ENCODE data around the gene LIX1L.
A peak's percentile ranks its signal among the peaks of the same experiment; 100 is the strongest.

Gene LIX1L

DNA sequence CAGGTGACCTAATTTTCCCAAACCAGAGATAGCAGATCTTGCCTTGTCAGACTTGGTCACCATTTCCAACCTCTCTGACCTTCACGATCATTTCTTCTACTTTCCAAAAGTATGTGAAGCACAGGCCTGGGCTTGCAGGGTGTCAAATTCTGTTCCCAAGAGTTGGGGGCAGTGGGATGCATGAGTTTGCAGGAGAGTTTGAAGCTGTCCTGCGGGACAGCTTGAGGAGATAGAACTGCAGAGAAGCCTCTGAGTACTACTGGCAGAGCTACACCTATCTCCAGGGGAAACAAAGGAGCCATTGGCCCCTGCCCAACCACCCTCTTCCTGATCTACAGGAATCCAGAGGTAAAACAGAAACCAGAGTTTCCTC is 27.3 kb upstream of the LIX1L start:
- no peak for DNase-seq

DNA sequence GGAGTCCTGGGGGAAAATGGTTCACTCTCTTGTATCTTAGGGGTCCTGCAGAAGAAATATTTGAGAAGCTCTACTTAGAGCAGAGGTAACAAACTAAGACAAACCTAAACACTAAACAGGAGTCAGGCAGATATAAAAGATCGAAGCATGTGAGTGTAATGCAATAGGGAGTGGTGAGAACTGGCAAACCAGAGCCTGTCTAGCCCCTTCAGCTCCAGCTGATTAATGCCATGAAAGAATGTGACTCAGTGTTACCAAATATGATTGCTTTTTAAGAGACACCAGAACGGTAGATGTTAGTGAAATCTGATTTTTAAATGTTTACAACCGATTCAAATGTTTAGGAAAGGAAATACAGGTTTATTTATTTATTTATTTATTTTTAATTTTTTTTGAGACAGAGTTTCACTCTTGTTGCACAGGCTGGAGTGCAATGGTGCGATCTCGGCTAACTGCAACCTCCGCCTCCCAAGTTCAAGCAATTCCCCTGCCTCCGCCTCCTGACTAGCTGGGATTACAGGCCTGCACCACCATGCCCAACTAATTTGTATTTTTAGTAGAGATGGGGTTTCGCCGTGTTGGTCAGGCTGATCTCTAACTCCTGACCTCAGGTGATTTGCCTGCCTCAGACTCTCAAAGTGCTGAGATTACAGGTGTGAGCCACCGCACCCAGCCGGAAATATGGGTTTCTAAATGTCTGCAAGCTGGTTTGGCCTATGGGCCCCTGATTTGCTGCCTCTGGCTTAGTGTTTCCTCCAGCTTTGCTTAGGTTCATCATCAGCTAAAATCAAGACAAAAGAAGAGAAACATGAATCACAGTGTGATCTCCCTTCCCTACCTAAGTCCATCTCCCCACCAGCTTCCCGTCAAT is 26.4 kb upstream of the LIX1L start:
- DNase-seq, result no peak

DNA sequence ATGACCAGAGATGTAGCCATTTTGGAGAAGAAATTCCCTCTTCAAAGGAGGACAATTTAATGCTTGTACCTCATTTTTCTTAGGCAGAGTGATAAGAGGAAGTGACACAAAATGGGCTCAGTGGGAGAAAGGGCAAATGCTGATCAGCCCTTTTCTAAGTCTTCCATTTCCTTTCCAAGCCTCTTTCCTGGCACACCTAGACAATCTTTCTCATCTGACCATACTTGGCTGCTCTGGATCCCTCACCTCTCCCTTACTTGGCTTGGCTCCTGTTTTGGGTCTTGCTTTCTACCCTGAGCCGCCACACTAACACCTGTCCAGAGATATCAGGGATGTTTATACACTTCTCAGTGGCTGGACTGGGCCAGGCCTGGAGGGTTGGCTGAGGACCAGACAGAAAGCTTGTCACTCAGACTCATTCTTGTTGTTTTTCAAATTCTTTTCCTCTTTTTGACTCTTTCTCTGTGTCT is 25.4 kb upstream of the LIX1L start:
- no peak for DNase-seq

DNA sequence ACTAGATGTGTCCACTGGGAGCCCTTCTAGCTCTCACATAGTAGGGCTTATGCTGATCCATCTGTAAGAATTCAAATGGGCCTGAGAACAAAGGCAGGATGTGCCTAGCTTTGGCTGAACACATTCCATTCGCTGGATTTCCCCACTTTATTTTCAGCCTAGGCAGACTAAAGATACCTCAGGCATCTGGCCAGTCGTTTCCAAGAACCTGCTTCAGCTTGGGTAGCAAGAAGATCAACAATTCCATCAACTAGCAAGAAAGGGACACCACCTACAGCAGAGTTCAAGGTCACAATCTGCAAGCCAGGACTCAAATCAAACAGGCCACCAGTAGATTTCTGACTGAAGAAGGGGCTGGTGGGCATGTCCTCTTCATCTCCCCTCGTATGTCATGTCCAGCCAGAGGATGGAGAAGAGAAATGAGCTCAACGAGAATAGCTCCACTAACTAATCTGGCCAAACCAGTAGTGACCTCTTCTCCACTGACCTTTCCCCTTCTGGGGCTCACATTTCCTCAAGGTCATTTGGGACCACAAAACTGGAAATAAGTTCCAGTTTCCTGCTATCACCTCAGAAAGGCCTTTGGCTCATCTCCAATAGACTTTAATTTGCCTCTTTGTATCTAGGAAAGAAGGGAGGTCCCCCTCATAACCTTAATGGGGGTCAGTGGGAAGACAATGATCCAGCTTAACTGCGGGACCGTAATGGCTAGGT is 24.4 kb upstream of the LIX1L start:
- no peak for DNase-seq

DNA sequence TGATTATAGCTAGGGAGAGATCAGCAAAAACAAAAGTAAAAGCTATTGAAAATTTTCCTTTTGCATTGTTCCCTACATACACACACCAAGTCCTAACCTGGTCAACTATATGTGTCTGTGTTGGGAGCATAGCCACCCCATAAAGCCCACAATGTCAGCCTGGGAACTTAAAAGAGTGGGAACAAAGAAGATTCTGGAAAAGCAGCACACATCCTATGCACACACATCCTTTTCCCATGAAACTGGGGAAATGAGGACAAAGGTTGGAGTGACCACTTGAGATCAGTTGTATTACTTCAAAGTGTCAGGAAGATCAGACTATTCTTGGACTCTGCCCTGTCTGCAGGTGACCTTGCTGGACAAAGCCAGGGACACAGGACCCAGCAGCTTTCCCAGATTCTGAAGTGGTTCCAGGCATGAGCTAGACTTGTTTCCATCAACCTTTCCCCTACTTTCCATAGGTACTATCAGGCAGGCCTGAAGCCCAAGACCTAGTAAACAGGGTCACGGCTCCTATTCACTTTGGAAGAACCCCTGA is 22.7 kb upstream of the LIX1L start:
- no peak for DNase-seq

DNA sequence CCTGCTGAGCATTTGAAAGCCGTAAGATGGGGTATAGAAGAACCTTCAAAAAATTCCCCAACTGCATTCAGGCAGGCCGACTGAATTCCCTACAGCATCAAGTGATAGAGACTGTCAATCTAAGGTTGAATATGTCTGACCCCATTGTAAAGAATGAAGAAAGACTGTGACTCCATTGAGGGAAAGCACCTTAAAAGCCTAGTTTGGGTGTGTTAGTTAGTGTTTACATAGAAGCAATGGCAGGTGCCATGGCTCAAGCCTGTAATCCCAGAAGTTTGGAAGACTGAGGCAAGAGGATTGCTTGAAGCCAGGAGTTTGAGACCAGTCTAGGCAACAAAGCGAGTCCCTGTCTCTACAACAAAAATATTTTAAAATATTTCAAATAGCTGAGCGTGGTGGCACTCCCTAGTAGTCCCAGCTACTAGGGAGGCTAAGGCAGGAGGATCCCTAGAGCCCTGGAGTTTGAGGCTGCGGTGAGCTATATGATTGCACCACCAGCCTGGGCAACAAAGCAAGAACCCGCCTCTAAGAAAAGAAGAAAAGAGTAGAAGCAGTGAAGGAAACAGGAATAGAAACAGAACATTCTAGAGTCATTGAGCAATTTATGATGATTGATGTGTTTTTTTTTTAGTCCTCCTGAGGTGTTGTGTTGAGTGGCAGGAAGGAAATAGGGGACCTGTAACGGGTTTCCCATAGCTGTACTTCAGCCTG is 22.1 kb upstream of the LIX1L start:
- DNase-seq, result peak; percentile 54 to 56

DNA sequence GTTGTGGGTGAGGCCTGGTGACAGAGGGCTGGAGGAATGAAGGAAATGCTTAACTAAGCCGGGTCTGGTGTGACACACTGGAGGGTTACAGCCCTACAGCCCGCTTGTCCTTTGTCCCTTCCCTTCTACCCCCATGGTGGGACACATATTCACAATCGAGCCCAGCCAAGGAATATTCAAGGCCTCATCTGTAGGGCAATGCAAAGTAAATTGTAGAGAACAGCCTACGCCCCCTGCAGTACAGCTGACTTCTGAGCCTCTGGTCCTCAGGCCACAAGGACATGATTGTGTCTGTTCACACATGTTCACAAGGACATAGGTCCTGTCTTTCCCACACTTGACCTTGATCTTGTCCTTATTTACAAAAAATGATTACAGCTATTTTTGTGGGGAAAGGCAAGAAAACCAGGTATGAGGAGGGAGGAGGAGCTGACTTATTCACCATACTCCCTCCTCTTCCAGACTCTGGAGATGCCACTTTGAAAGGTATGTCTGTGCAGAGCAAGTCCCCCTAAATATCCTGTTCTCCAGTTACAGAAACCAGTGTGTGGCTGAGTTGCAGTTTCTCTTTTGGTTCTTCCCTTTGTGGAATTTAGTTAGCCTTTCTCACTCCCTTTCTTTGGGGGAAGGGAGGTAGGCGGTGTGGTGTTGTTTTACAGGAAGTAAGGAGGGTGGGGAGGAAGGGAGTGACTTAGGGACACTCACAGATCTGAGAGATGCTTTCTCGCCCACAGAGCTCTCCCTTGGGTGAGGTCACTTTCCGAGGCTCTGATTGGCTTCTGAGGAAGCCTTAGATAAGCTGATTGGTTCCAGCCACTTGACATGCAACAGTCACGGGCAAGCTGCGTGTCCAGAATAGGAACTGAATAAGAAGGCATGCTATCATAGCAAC is 21.3 kb upstream of the LIX1L start:
- peak; percentile 92 to 93 for DNase-seq

DNA sequence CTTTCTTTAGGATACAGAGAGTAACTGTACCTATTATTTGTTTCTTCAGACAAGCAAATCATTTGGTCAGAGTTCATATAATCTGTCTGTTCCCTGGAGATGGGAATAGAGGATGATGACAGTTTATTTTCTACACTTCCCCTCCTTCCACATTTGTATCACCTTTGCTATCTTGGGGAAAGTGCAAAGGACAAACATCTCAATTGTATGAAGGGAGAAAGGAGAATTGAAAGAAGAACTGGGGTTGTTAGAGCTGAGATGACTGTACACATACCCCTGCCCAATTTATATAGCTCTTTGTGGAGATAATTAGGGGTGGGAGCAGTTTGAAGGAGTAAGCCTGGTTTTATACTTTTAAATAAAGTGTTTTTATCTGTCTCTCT is 20.6 kb upstream of the LIX1L start:
- DNase-seq, result no peak

DNA sequence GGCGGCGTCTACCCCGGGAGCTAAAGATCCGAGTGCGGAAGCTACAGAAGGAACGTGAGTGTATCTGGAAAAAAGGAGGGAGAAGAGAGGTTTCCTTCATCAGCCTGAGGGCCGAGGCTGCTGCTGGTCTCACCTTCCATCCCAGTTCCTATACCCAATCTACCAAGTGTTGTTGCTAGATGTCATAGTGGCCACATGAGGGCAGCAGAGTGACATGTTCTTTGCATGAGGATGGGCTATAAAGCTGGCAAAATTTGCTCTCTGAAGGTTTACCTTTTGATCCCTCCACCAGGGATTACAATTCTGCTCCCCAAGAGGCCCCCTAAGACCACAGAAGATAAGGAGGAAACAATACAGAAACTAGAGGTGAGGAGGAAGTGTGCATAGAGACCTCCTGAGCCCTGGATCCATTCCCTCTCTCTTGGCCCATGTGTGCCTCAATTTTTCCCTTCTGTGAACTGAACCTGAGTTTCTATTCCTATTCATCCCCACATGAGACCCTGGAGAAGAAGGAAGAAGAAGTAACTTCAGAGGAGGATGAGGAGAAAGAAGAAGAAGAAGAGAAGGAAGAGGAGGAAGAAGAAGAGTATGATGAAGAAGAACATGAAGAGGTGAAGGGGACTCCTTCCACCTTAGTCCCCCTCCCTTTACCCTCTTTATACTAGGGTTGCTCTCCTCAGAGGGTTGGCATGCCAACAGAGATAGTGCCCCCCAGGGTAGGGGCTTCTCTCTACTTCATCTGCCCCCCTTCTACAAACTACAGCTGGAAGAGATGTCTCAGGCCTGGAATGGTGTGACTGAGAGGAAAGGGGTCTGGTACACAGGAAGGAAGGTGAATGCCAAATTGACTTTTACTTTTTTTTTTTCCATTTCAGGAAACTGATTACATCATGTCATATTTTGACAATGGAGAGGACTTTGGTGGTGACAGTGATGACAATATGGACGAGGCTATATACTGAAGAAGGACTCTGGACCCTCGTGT is 20.0 kb upstream of the LIX1L start:
- peak; percentile 84 to 86 for DNase-seq

DNA sequence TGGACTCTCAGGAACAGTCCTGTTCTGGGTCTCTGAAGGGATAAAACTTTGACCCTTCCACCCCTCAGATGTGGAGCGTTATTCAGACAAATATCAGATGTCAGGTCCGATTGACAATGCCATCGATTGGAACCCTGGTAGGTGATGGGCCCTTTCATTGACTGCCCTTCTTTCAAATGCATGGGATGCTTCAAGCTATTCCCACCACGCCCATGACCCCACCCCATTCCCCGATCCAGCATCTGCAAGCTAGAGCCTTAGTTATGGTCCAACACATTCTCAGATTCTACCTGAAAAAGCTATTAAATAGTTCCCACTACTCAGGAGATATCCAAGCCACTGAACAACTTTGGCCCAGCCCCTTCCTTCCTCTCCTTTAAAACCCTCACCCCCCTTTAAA is 19.2 kb upstream of the LIX1L start:
- no peak for DNase-seq

DNA sequence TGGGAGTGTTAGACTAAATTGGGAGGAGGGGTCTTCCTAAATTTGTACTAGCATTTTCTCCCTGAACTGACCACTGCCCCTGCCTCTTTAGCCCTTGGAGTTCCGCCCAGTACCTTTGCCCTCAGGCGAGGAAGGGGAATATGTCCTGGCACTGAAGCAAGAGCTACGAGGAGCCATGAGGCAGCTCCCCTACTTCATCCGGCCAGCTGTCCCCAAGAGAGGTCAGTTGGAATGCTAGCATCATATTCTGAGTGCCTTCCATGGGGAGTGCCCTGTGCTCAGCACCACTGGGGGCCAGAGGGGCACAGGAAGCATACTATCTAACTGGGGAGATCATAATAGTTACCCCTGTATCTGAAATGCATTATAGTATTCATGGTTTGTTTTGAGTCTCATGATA is 17.4 kb upstream of the LIX1L start:
- DNase-seq, result no peak

DNA sequence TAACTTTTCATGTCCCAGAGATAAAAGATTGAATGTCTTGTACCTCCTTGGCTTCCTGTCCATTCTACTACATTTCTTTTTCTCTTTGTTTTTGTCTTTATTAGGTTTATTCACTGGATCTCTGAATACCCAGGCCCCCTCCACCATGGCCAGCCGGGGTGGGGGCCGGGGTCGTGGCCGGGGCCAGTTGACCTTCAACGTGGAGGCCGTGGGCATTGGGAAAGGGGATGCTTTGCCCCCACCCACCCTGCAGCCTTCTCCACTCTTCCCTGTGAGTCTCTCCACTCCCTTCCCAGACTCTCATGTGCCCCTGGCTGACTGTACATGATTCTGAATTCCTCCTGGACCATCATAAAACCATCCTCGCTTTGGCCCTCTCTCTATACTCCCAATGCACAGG is 16.9 kb upstream of the LIX1L start:
- no peak for DNase-seq

DNA sequence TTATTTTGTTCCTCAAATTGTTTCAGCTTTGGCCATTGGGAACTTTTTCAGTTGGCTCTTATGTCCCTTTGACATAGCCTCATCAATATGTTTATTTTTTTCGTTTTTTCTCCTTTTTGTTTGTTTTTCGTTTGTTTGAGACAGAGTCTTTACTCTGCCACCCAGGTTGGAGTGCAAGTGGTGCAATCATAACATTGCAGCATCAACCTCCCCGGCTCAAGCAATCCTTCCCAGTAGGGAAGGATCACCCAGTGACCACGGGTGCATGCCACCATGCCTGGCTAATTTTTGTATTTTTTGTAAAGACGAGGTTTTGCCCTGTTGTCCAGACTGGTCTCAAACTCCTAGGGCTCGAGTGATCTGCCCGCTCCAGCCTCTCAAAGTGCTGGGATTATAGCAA is 14.8 kb upstream of the LIX1L start:
- no peak for DNase-seq

DNA sequence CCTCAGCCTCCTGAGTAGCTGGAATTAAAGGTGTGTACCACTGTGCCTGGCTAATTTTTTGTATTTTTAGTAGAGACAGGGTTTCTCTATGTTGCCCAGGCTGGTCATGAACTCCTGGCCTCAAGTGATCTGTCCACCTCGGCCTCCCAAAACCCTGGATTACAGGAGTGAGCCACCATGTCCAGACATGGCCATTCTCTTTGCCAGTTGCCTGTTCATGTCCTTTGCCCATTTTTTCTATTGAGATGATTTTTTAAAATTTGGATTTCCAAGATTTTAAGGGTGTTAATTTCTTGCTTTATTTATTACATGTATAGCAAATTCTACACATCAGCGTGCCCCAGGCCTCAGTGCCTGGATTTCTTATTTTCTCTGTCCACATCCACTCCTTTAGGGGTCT is 9.5 kb upstream of the LIX1L start:
- no peak for DNase-seq

DNA sequence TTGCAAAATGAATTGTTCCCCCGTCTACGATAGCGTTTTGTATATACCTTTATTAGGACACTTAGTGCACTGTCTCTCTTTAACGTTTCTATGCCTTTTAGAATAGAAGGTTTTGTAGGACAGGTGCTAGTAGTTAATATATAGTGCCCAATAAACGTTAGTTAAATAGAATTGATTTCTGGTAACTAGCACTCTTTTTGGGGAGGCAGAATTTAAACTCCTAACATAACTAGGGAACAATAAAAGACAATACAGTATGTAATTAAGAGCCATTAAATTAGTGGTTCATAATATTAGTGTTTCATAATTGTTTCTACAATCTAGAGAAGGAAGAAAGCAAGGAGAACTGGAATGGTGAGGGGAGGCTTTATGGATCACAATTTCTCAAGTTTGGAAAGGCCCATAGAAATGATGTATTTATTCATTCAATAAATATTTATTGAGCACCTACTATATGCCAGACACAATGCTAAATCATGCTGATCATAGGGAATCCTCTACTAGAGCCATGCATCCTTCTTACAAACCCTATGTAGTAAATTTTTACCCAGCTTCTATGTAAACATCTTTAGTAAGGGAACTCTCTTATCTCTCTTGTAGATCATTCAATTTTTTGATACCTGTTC is 7.4 kb upstream of the LIX1L start:
- DNase-seq, result no peak

DNA sequence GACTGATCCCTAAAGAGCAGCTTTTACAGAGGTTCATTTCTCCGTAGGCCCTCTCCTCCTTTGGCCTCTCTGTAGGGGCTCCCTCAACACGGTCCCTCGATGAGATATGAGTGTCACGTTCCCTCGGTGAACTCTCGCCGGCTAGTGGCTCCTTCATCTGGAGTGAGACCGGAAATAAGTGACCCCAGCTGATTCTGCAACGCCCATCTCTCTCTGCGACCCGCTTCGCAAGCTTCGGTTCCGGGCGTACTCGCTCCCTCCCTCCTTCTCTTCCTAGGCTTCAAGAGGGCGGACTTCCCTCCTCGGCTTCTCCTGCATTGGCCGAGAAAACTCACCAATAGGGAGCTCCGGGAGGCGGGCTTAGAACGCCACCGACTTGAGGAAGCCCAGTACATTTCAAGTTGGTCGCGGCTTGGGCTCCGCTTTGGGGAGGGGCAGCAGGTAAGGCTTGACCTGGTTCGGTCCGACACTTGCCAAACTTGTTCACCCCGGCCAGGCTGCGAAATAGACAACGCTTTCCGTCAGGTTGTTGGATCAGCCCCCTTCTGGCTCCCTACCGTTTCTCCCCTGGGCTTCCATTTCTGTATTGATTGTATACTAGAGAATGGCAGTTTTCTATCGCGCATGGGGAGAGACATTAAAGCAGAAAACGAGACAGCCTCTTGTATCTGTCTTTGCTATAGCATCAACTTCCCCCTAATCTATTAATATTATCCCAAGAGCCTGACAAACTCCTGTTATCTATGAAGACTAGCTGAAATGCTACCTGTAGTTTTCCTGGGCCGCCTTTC is 6.7 kb upstream of the LIX1L start, which contains the start of the genes ANKRD34A and POLR3GL:
TSS of gene ANKRD34A (minus strand) at position 248 of the 791 bp plus-strand sequence. CDS start 2,816 bp downstream, outside the sequence.
TSS of gene POLR3GL (plus strand) at position 363 of the 791 bp plus-strand sequence. CDS start 10,176 bp downstream, outside the sequence.
- peak; percentile 92 to 94 for DNase-seq

DNA sequence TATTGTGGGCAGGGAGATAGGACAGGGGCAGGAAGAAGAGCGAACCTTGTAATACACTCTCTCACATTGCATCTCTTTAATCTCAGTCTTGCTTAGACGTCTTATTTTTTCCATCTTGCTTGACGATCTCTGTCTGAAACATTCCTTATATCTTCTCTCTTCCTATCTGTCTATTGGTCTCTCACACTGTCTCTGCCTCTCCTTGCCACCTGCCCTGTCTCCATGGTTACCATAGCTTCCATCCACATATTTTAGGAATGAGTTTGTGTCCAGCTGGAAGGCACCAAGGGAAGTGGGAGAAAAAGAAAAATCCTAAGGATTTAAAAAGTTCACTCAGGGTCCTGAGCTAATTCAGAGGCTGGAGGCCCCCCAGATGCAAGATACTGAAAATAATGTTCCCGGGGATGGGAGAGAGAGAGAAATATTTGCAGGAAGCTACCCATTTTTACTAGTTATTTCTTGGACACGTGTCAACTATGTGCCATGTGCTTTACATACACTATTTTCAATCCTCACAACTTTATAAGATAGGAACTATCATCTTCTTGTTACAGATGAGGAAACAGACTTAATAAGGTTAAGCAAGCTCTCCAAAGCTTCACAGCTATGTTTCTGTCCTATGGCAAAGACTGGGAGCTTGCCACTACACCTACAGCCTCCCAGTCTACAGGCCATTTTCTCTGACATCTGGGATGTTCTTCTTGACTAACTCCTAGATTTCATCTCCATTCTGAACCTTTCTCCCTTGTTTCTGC is 5.6 kb upstream of the LIX1L start:
- DNase-seq, result no peak

Measured in CD4-positive, alpha-beta T cell treated with Interleukin-1 beta for 1 hour (primary cell).